H4 (cell line): ENCODE data around the gene PPP6C. TPM values are rescaled to one million over a fixed set of nuclear protein-coding genes. Genes with fewer than 3 reads are reported as not detected.
"Not testable (repeated sequence)": the region's sequence is repeated elsewhere in the genome, so short reads cannot be mapped to it uniquely, and the experiment has no call there.

Experiments
- DNase-seq: peaks from one replicate; pipeline ENCODE4 v3.0.0-alpha.2; 2015; ENCODE audit warnings: low spot score
- total RNA-seq: library from RNA; depleted of rRNA; stranded (reverse); fragments of >200 nt; shearing (Covaris generic); gene quantifications from 2 replicates; pipeline ENCODE4 v1.2.3, GENCODE V29; 2014

Gene PPP6C
- total RNA-seq, 1 experiment from 2014 or later: 54.8 TPM

- DNase-seq: no peak
Measured at GRCh38 chr9:125183054-125183453, 6.5 kb downstream of the PPP6C start.

GRCh38 chr9:125181756-125182155 lies 7.8 kb downstream of the PPP6C start:
- DNase-seq: not testable (repeated sequence)

- DNase-seq: no peak
Measured at GRCh38 chr9:125180876-125181275, 8.7 kb downstream of the PPP6C start.

GRCh38 chr9:125179776-125180175 lies 9.8 kb downstream of the PPP6C start:
- DNase-seq: not testable (repeated sequence)

- DNase-seq: no peak
Measured at GRCh38 chr9:125177888-125178287, 11.7 kb downstream of the PPP6C start.

GRCh38 chr9:125176636-125177035 lies 13.0 kb downstream of the PPP6C start:
- no peak for DNase-seq

- no peak for DNase-seq
Measured at GRCh38 chr9:125172031-125172755, 17.4 kb downstream of the PPP6C start.

- DNase-seq: no peak
Measured at GRCh38 chr9:125169895-125170294, 19.7 kb downstream of the PPP6C start.

- DNase-seq: no peak
Measured at GRCh38 chr9:125166762-125167161, 22.8 kb downstream of the PPP6C start.

GRCh38 chr9:125162891-125163290 lies 26.7 kb downstream of the PPP6C start:
- not testable (repeated sequence) for DNase-seq

- no peak for DNase-seq
Measured at GRCh38 chr9:125161284-125161918, 28.2 kb downstream of the PPP6C start.

GRCh38 chr9:125160750-125161149 lies 28.9 kb downstream of the PPP6C start:
- DNase-seq: no peak

- DNase-seq: no peak
Measured at GRCh38 chr9:125156551-125156950, 33.1 kb downstream of the PPP6C start.

- DNase-seq: no peak
Measured at GRCh38 chr9:125153712-125154367, 35.8 kb downstream of the PPP6C start.

GRCh38 chr9:125151730-125152129 lies 37.9 kb downstream of the PPP6C start:
- no peak for DNase-seq

GRCh38 chr9:125150349-125151245 lies 39.0 kb downstream of the PPP6C start:
- no peak for DNase-seq

GRCh38 chr9:125147401-125147951 lies 42.1 kb downstream of the PPP6C start:
- no peak for DNase-seq

GRCh38 chr9:125146247-125146646 lies 43.4 kb downstream of the PPP6C start:
- DNase-seq: peak; percentile 84

GRCh38 chr9:125145425-125145824 lies 44.2 kb downstream of the PPP6C start:
- no peak for DNase-seq

GRCh38 chr9:125143377-125144090 lies 46.1 kb downstream of the PPP6C start, which contains the start of gene SCAI:
Gene SCAI (minus strand): TSS chr9:125143528. CDS start chr9:125143437, 91 bp downstream.
- peak; percentile 99 for DNase-seq
